Breast epithelium (tissue), 4 donors: ENCODE data around the gene RNF128. TPM values are rescaled to one million over a fixed set of nuclear protein-coding genes. Genes with fewer than 3 reads are reported as not detected.

Source experiments
- DNase-seq, 2 donors: peaks; one replicate each; pipeline ENCODE4 v3.0.0-alpha.2; 2019; ENCODE audit warnings: low spot score in 2 of 2
- H3K27ac ChIP-seq, 2 donors: fragments of 200-600 bp; sonication (generic) in 1 of 2; one replicate each; pipeline ENCODE4 v1.5.1; 2016 to 2019; ENCODE audit warnings: mild to moderate bottlenecking in 1 of 2
- H3K27me3 ChIP-seq, 2 donors: fragments of 200-600 bp; sonication (generic) in 1 of 2; one replicate each; pipeline versions ENCODE4 v1.5.1 to v1.6.0; 2017 to 2019; ENCODE audit warnings: control low read depth in 1 of 2, mild to moderate bottlenecking in 1 of 2
- H3K36me3 ChIP-seq: fragments of 200-600 bp; one replicate; pipeline ENCODE4 v1.5.1; 2019
- H3K4me1 ChIP-seq, 2 donors: fragments of 200-600 bp; sonication (generic); one replicate each; pipeline ENCODE4 v1.5.1; 2016 to 2019; ENCODE audit warnings: control low read depth in 1 of 2
- H3K4me3 ChIP-seq, 3 donors: fragments of 200-600 bp; sonication (generic); 1 replicate in 2 of 3; 2 replicates in 1 of 3; pipeline ENCODE4 v1.5.1; 2016 to 2019; ENCODE audit warnings: mild to moderate bottlenecking in 3 of 3, moderate library complexity in 2 of 3
- H3K9me3 ChIP-seq, 2 donors: fragments of 200-600 bp; sonication (generic) in 1 of 2; one replicate each; pipeline ENCODE4 v1.5.1; 2016 to 2019; ENCODE audit warnings: control low read depth in 1 of 2
- POLR2A ChIP-seq: fragments of 450-650 bp; IDR thresholded peaks from one replicate; pipeline ENCODE4 v1.6.1; 2016; ENCODE audit warnings: antibody characterized with exemption, mild to moderate bottlenecking, moderate library complexity
- POLR2AphosphoS5 ChIP-seq, 3 donors: sonication (generic); formaldehyde crosslinking; IDR thresholded peaks; one replicate each; pipeline ENCODE4 v1.6.1; 2017; ENCODE audit warnings: antibody characterized with exemption in 3 of 3
- intact Hi-C: fragments of 100-400 bp; cut with DNase I; formaldehyde crosslinking; loops from one replicate; pipeline ENCODE4 v1.15.1; 2023; ENCODE audit warnings: low total_unique reads
- total RNA-seq, 3 donors: library from RNA; depleted of rRNA; stranded (reverse); fragments of >200 nt; gene quantifications; one replicate each; pipeline ENCODE4 v1.1.0, GENCODE V29; 2016
- TF ChIP-seq, protein P1 (sequence below), 3 donors: fragments of 450-650 bp; IDR thresholded peaks; one replicate each; pipeline ENCODE4 v1.5.1; 2016 to 2017; ENCODE audit warnings: antibody characterized with exemption in 3 of 3, mild to moderate bottlenecking in 3 of 3, moderate library complexity in 3 of 3

The RNF128 gene
- total RNA-seq, 3 donors from 2014 or later: 1.1 to 17.1 (median 3.9) TPM

DNA sequence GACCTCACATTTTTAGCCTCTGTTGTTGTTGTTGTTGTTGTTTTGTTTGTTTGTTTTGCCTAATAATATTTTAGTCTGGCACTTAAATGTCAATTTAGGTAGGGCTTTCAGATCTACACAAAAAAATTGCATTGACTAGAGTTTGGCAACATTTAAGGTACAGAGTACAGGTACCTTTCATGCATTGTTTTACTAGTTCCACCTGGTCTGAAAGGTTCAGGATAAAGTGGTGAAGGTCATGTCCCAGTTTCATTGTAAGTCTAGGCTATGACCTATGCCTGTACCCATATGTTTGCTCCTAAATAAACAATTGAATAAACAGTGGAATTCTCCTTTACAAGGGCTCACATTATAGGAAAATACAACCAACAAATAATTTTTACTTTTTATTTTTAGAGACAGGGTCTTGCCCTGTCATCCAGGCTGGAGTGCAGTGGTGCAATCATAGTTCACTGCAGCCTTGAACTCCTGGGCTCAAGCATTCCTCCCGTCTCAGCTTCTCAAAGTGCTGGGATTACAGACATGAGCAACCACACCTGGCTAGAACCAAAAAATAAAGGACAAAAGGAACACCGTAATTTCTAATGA, 13.8 kb downstream of the RNF128 start:
- DNase-seq: no peak
- Histone ChIP-seq H3K27me3 (peaks cover 0 to 45% of the 10 kb centered on the region in 2 donors), H3K27ac (no peak overlapping the region), H3K4me3 (no peak overlapping the region), H3K4me1 (no peaks in the 10 kb centered on the region), H3K36me3 (no peaks in the 10 kb centered on the region), H3K9me3 (no peaks in the 10 kb centered on the region)
- TF ChIP-seq POLR2AphosphoS5 (IDR thresholded peaks at IDR 0.05) (no peak), POLR2A (no peak)
- TF ChIP-seq, protein P1, sequence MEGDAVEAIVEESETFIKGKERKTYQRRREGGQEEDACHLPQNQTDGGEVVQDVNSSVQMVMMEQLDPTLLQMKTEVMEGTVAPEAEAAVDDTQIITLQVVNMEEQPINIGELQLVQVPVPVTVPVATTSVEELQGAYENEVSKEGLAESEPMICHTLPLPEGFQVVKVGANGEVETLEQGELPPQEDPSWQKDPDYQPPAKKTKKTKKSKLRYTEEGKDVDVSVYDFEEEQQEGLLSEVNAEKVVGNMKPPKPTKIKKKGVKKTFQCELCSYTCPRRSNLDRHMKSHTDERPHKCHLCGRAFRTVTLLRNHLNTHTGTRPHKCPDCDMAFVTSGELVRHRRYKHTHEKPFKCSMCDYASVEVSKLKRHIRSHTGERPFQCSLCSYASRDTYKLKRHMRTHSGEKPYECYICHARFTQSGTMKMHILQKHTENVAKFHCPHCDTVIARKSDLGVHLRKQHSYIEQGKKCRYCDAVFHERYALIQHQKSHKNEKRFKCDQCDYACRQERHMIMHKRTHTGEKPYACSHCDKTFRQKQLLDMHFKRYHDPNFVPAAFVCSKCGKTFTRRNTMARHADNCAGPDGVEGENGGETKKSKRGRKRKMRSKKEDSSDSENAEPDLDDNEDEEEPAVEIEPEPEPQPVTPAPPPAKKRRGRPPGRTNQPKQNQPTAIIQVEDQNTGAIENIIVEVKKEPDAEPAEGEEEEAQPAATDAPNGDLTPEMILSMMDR (IDR thresholded peaks at IDR 0.05): no peak
- intact Hi-C loops: no loop called here

DNA sequence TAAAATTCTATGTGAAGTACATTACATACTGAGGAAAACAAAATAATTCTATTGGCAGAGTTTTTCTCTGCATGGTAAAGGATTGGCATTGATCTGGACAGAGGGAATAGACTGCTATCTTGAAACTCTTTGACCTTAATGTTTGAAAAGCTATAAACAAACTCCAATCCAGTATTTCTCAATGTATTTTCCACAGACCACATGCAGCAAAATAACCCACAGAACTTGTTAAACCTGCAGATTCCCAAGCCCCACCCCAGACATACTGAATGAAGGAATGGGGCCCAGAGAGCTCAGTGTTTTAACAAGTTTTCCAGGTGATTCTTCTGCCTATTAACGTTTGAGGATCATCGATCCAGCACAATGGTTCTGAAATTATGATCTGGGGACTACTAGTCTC, 15.7 kb downstream of the RNF128 start:
- Histone ChIP-seq H3K36me3 (no peaks in the 10 kb centered on the region), H3K27me3 (peaks cover 0 to 51% of the 10 kb centered on the region in 2 donors), H3K27ac (no peak overlapping the region), H3K4me3 (no peak overlapping the region), H3K4me1 (no peaks in the 10 kb centered on the region), H3K9me3 (no peaks in the 10 kb centered on the region)
- intact Hi-C loops: no loop called here
- DNase-seq: no peak
- TF ChIP-seq, protein P1 (IDR thresholded peaks at IDR 0.05): no peak
- no peak for TF ChIP-seq POLR2A
- no peak for TF ChIP-seq POLR2AphosphoS5 (IDR thresholded peaks at IDR 0.05)

DNA sequence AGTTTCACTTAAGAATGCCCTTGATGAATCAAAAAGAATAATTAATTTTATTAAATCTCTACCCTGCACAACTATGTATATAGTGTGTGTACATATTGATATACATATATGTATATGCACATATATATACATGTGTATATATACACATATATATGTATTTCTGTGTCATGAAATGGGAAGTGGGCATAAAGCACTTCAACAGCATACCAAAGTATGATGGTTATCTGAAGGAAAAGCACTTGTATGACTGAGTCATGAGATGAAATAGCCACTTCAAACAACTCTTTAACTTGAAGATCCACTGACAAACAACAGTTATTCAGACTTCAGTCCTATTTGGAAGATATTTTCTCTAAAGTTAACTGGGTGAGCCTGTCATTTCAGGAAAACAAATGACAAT, 16.3 kb downstream of the RNF128 start:
- no peak overlapping the region for H3K4me3 ChIP-seq
- DNase-seq: no peak
- TF ChIP-seq POLR2A (no peak), POLR2AphosphoS5 (IDR thresholded peaks at IDR 0.05) (no peak)
- TF ChIP-seq, protein P1 (IDR thresholded peaks at IDR 0.05): no peak
- intact Hi-C loops: no loop called here
- no peaks in the 10 kb centered on the region for H3K36me3 ChIP-seq
- H3K4me1 ChIP-seq: no peaks in the 10 kb centered on the region
- H3K27me3 ChIP-seq: peaks cover 0 to 47% of the 10 kb centered on the region in 2 donors
- H3K27ac ChIP-seq: no peak overlapping the region
- peaks cover 0 to 1% of the 10 kb centered on the region in 2 donors for H3K9me3 ChIP-seq

DNA sequence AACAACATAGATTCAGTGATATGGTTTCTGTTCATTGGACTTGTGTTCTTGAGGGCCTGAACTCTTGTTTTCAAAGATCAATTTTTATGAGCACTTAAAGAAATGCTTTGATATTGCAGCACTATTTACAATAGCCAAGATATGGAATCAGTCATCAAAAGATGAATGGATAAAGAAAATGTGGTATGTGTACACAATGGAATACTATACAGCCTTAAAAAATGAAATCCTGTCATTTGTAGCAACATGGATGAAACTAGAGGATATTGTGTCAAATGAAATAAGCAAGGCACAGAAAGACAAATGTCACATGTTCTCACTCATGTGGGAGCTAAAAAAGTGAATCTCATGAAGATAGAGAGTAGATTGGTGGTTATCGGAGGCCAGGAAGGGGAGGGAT, 21.9 kb downstream of the RNF128 start:
- Histone ChIP-seq H3K27me3 (peaks cover 0 to 47% of the 10 kb centered on the region in 2 donors), H3K4me3 (no peak overlapping the region), H3K27ac (no peak overlapping the region), H3K4me1 (no peaks in the 10 kb centered on the region), H3K9me3 (peaks cover 0 to 11% of the 10 kb centered on the region in 2 donors), H3K36me3 (no peaks in the 10 kb centered on the region)
- intact Hi-C loops: no loop called here
- TF ChIP-seq POLR2A: no peak
- TF ChIP-seq, protein P1 (IDR thresholded peaks at IDR 0.05): no peak
- no peak for TF ChIP-seq POLR2AphosphoS5 (IDR thresholded peaks at IDR 0.05)
- no peak for DNase-seq

DNA sequence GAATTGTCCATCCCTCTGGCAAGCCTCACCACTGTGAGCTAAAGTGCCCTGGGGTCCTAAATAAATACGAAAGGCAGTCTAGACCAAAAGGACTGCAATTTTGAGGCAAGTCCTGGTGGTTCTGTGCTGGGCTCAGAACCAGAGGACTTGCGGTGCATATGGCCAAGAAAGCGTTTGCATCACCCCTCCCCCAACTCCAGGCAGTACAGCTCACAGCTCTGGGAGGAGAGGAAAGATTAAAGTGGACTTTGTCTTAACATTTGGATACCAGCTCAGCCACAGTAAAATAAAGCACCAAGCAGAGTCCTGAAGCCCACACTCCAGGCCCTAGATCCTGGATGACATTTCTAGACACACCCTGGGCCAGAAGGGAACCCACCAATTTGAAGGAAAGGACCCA, 24.9 kb downstream of the RNF128 start:
- no peak overlapping the region for H3K4me3 ChIP-seq
- H3K27me3 ChIP-seq: peaks cover 0 to 37% of the 10 kb centered on the region in 2 donors
- TF ChIP-seq POLR2AphosphoS5 (IDR thresholded peaks at IDR 0.05): no peak
- TF ChIP-seq, protein P1 (IDR thresholded peaks at IDR 0.05): no peak
- no peak overlapping the region for H3K27ac ChIP-seq
- H3K4me1 ChIP-seq: no peaks in the 10 kb centered on the region
- peaks cover 0 to 11% of the 10 kb centered on the region in 2 donors for H3K9me3 ChIP-seq
- no peak for DNase-seq
- intact Hi-C loops: no loop called here
- no peaks in the 10 kb centered on the region for H3K36me3 ChIP-seq
